T-cell (primary cell): ENCODE data around the gene B3GNT2. TPM values are rescaled to one million over a fixed set of nuclear protein-coding genes. Genes with fewer than 3 reads are reported as not detected.
A peak's percentile ranks its signal among the peaks of the same experiment; 100 is the strongest.
"Not testable (repeated sequence)": the region's sequence is repeated elsewhere in the genome, so short reads cannot be mapped to it uniquely, and the experiment has no call there.

Experiments used
- ATAC-seq, 4 experiments: fragments of 200-7000 bp in 3 of 4; fragments of 150-1000 bp in 1 of 4; cut with Tn5 transposase; replicated peaks in 1 of 4; 1 replicate in 3 of 4; 2 replicates in 1 of 4; pipeline ENCODE4 v1.10.0; 2021; ENCODE audit warnings: moderate library complexity in 3 of 4, mild to moderate bottlenecking in 2 of 4, moderate number of reproducible peaks in 1 of 4
- CTCF ChIA-PET, 2 donors: fragments of 300-600 bp; sonication (Branson Sonifier 250); formaldehyde crosslinking; loops; one replicate each; lab custom pipeline; 2022; ENCODE audit warnings: antibody characterized with exemption in 2 of 2; lab: Charles Lee
- POLR2A ChIA-PET, 2 donors: fragments of 300-600 bp; sonication (Branson Sonifier 250); formaldehyde crosslinking; loops; one replicate each; lab custom pipeline; 2022; ENCODE audit warnings: antibody characterized with exemption in 2 of 2; lab: Charles Lee
- DNase-seq, 35 experiments: peaks; one replicate each; pipeline versions ENCODE4 v3.0.0 to v3.0.0-alpha.2; 2013 to 2023
- H3K27ac ChIP-seq: one replicate; pipeline ENCODE4 v1.5.1; 2013; ENCODE audit warnings: low read length
- H3K27me3 ChIP-seq, 2 experiments: replicated peaks in 1 of 2; 1 replicate in 1 of 2; 2 replicates in 1 of 2; pipeline versions ENCODE4 v1.6.1 to v1.7.0; 2013; ENCODE audit warnings: low read length in 1 of 2, mixed read lengths in 1 of 2; ENCODE audit not compliant: control insufficient read depth in 2 of 2, insufficient read depth in 2 of 2; ENCODE audit errors: extremely low read depth in 1 of 2
- H3K36me3 ChIP-seq, 2 donors: 1 replicate in 1 of 2; 2 replicates in 1 of 2; pipeline versions ENCODE4 v1.6.1 to v1.7.0; 2013; ENCODE audit warnings: low read length in 1 of 2; ENCODE audit not compliant: control insufficient read depth in 2 of 2, insufficient read depth in 1 of 2; ENCODE audit errors: extremely low read depth in 1 of 2
- H3K4me1 ChIP-seq, 2 experiments: 1 replicate in 1 of 2; 2 replicates in 1 of 2; pipeline versions ENCODE4 v1.6.1 to v1.7.0; 2013; ENCODE audit warnings: low read length in 2 of 2, mixed read lengths in 1 of 2; ENCODE audit not compliant: insufficient read depth in 2 of 2, control insufficient read depth in 1 of 2; ENCODE audit errors: extremely low read depth in 1 of 2
- H3K4me3 ChIP-seq, 2 donors: 1 replicate in 1 of 2; 2 replicates in 1 of 2; pipeline versions ENCODE4 v1.5.1 to v1.7.0; 2013; ENCODE audit warnings: mild to moderate bottlenecking in 2 of 2, low read length in 1 of 2, moderate library complexity in 1 of 2; ENCODE audit not compliant: control insufficient read depth in 1 of 2; ENCODE audit errors: extremely low read depth in 1 of 2
- H3K9me3 ChIP-seq: 2 replicates; pipeline ENCODE4 v1.7.0; 2013
- H3K27ac Mint-ChIP-seq, 2 donors: one replicate each; pipeline ENCODE4 v1.8.0; 2020 to 2021; ENCODE audit warnings: mild to moderate bottlenecking in 2 of 2, mixed read lengths in 2 of 2
- H3K27me3 Mint-ChIP-seq, 2 donors: one replicate each; pipeline ENCODE4 v1.8.0; 2021 to 2022; ENCODE audit warnings: mixed read lengths in 2 of 2
- H3K36me3 Mint-ChIP-seq: one replicate; pipeline ENCODE4 v1.8.0; 2021; ENCODE audit warnings: mixed read lengths
- H3K4me1 Mint-ChIP-seq, 3 donors: one replicate each; pipeline ENCODE4 v1.8.0; 2020 to 2022; ENCODE audit warnings: mixed read lengths in 3 of 3, mild to moderate bottlenecking in 1 of 3
- H3K4me3 Mint-ChIP-seq, 3 donors: one replicate each; pipeline ENCODE4 v1.8.0; 2020 to 2022; ENCODE audit warnings: mild to moderate bottlenecking in 3 of 3, mixed read lengths in 3 of 3, moderate library complexity in 3 of 3
- H3K9me3 Mint-ChIP-seq, 3 donors: one replicate each; pipeline ENCODE4 v1.8.0; 2020 to 2022; ENCODE audit warnings: mixed read lengths in 3 of 3
- WGBS: methylation state at CpG from one replicate; pipeline ENCODE4 v1.1.5; 2013; ENCODE audit warnings: missing lambda C conversion rate; ENCODE audit not compliant: insufficient coverage; 5-methylcytosine and 5-hydroxymethylcytosine counted together
- total RNA-seq, 35 experiments: library from RNA in 6 of 35; stranded (reverse) in 6 of 35; fragments of 120-200 nt in 1 of 35; gene quantifications; one replicate each; pipeline versions ENCODE4 v1.2.1 to v1.2.4 and lab custom pipeline; 2013 to 2026

The B3GNT2 gene
- total RNA-seq, 5 donors from 2014 or later (not counting 1 experiment from before 2014, with no cell fraction given): 20.9 to 47.3 (median 22.4) TPM

GRCh38 chr2:62265106-62265505 is 69.2 kb downstream of the B3GNT2 start:
- Histone ChIP-seq H3K9me3 (no peaks in the 10 kb centered on the region), H3K27ac (no peak overlapping the region), H3K4me1 (no peaks in the 10 kb centered on the region), H3K36me3 (no peaks in the 10 kb centered on the region), H3K27me3 (no peaks in the 10 kb centered on the region), H3K4me3 (no peak overlapping the region)
- no peaks in the 10 kb centered on the region for H3K9me3 Mint-ChIP-seq
- H3K27ac Mint-ChIP-seq: no peak overlapping the region
- WGBS: 72% methylated on average over 3 of the region's 4 CpGs
- ChIA-PET POLR2A (interaction anchor here (0.6 kb wide), 2 partner anchors 93 to 107 kb away, joined by 3 to 5 read pairs; no protein-coding TSS in a partner anchor), CTCF (no interaction called here)
- no peaks in the 10 kb centered on the region for H3K4me1 Mint-ChIP-seq
- DNase-seq (no peak), ATAC-seq (no peak)
- H3K4me3 Mint-ChIP-seq: no peak overlapping the region
- peaks cover 0 to 4% of the 10 kb centered on the region in 2 donors for H3K27me3 Mint-ChIP-seq
- H3K36me3 Mint-ChIP-seq: peaks cover 4% of the 10 kb centered on the region

DNA sequence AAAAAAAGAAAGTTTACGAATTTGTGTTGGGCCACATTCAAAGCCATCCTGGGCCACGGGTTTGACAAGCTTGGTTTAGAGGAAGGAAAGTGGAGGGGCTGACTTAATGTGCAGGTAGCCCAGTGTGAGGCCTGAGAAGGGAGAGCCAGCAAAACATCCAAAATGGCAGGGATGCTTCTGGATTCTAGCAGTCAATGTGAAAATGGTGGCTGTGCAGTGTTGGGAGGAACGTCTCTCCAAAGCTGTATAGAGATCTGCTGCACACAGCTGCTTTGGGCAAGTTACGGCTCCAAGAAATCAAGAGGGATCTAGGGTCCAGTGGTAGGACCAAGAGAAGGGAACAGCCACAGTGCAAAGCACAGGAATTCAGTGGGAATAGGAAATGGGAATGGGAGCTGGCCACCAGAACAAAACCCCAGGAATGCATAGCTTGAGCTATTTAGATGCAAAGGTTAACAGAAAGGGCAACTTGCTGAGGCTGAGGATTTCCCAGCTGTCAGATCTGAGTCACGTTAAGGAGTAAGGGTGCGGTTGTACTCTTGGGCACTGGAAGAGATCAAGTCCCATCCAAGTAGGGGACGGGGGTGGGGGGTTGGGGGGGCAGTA is 70.6 kb downstream of the B3GNT2 start:
- Mint-ChIP-seq H3K27ac (no peak overlapping the region), H3K27me3 (peaks cover 0 to 4% of the 10 kb centered on the region in 2 donors), H3K36me3 (peaks cover 4% of the 10 kb centered on the region), H3K9me3 (no peaks in the 10 kb centered on the region), H3K4me1 (no peaks in the 10 kb centered on the region), H3K4me3 (no peak overlapping the region)
- DNase-seq (no peak), ATAC-seq (no peak)
- 93% methylated on average over 4 of the region's 7 CpGs for WGBS
- Histone ChIP-seq H3K36me3 (no peaks in the 10 kb centered on the region), H3K4me1 (no peaks in the 10 kb centered on the region), H3K9me3 (no peaks in the 10 kb centered on the region), H3K4me3 (no peak overlapping the region), H3K27ac (no peak overlapping the region), H3K27me3 (no peaks in the 10 kb centered on the region)
- ChIA-PET POLR2A (no interaction called here), CTCF (no interaction called here)

DNA sequence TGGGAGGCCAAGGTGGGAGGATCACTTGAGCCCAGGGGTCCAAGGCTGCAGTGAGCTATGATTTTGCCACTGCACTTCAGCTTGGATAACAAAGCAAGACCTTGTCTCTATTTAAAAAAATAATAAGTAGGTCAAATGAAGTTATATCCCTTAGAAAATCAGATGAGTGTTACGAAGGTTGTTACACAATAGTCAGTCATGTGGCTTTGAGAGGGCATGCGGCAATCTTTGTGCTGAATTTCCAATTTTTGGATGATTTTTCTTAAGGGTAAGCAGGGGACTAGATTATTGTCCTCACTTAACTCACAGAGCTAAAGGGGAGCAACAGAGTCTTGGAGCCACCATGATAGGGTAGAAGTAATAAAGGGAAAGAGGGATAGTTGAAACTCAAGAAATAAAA is 71.8 kb downstream of the B3GNT2 start:
- Histone ChIP-seq H3K9me3 (no peaks in the 10 kb centered on the region), H3K4me1 (no peaks in the 10 kb centered on the region), H3K36me3 (no peaks in the 10 kb centered on the region), H3K4me3 (no peak overlapping the region), H3K27me3 (no peaks in the 10 kb centered on the region), H3K27ac (no peak overlapping the region)
- Mint-ChIP-seq H3K36me3 (peaks cover 4% of the 10 kb centered on the region), H3K4me3 (no peak overlapping the region), H3K27me3 (peaks cover 0 to 4% of the 10 kb centered on the region in 2 donors), H3K27ac (no peak overlapping the region), H3K4me1 (no peaks in the 10 kb centered on the region), H3K9me3 (no peaks in the 10 kb centered on the region)
- ATAC-seq (no peak), DNase-seq (no peak)
- POLR2A ChIA-PET: no interaction called here
- CTCF ChIA-PET: interaction anchor here in 1 of 2 donors (1.0 kb wide), 1 partner anchor 76 kb away, joined by 7 read pairs; no protein-coding TSS in a partner anchor
- no CpG with 5 or more reads among the region's 2 CpGs for WGBS

DNA sequence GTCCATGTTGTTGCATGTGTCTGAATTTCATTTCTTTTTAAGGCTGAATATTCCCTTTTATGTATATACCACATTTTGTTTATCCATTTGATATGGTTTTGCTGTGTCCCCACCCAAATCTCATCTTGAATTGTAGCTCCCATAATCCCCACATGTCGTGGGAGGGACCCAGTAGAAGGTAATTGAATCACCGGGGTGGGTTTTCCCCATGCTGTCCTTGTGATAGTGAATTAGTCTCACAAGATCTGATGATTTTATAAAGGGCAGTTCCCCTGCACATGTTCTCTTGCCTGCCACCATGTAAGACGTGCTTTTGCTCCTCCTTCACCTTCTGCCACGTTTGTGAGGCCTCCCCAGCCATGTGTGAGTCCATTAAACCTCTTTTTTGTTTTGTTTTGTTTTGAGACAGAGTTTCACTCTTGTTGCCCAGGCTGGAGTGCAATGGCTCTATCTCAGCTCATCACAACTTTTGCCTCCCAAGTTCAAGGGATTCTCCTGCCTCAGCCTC is 72.8 kb downstream of the B3GNT2 start:
- DNase-seq, ATAC-seq, H3K27ac ChIP-seq, H3K36me3 Mint-ChIP-seq, H3K4me1 Mint-ChIP-seq, H3K4me3 ChIP-seq, H3K27me3 Mint-ChIP-seq, H3K36me3 ChIP-seq, H3K4me1 ChIP-seq, CTCF ChIA-PET, POLR2A ChIA-PET, H3K4me3 Mint-ChIP-seq, H3K27me3 ChIP-seq, H3K9me3 ChIP-seq, H3K9me3 Mint-ChIP-seq, H3K27ac Mint-ChIP-seq: not testable (repeated sequence)
- WGBS: no CpG with 5 or more reads among the region's 4 CpGs

DNA sequence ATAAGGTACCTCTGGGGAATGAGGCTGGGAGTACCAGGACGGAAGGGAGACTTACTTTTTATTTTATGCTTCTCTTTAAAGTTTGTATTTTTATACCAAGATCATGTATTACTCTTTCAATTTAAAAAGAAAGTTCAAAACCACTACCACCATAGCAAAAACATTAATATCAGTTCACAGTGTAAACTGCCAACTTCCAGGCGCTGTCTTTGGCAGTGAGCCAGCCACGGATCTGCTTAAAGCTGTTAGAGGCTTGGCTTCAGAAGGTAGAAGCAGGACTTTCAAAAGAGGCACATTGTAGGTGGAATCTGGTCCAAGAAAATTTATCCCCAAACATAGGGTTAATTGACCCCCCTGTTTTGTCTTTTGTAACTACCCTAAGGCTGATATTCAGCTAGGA is 74.8 kb downstream of the B3GNT2 start:
- Mint-ChIP-seq H3K4me1 (no peaks in the 10 kb centered on the region), H3K27me3 (peaks cover 0 to 4% of the 10 kb centered on the region in 2 donors), H3K27ac (no peak overlapping the region)

More for the DNA sequence above, 74.8 kb downstream of the B3GNT2 start:
- no peaks in the 10 kb centered on the region for H3K9me3 ChIP-seq
- Mint-ChIP-seq H3K9me3 (no peaks in the 10 kb centered on the region), H3K36me3 (peaks cover 4% of the 10 kb centered on the region), H3K4me3 (no peak overlapping the region)
- POLR2A ChIA-PET: no interaction called here
- H3K36me3 ChIP-seq: no peaks in the 10 kb centered on the region
- no peak overlapping the region for H3K4me3 ChIP-seq
- no peaks in the 10 kb centered on the region for H3K27me3 ChIP-seq
- peak in 1 of 35 experiments; percentile 7 for DNase-seq
- no peaks in the 10 kb centered on the region for H3K4me1 ChIP-seq
- no CpG with 5 or more reads among the region's 3 CpGs for WGBS
- no peak overlapping the region for H3K27ac ChIP-seq
- no peak for ATAC-seq
- CTCF ChIA-PET: interaction anchor here in 1 of 2 donors (0.5 kb wide), 1 partner anchor 1691 kb away, joined by 3 read pairs; no protein-coding TSS in a partner anchor
